Measurements from ENCODE around the gene SCMH1.

- TF ChIP-seq POLR2AphosphoS5 (IDR thresholded peaks at IDR 0.05) (no peak), TAF1 (IDR thresholded peaks at IDR 0.05; ENCODE audit: low read depth) (no peak)
Measured at GRCh38 chr1:41108696-41109275, 133.3 kb downstream of the SCMH1 start.

Data from neural cell (in vitro differentiated cells).